Measurements from ENCODE around the gene HMGXB3. TPM values are rescaled to one million over a fixed set of nuclear protein-coding genes. Genes with fewer than 3 reads are reported as not detected.
A peak's percentile ranks its signal among the peaks of the same experiment; 100 is the strongest.

HMGXB3 gene
- total and polyA plus RNA-seq, 8 donors: 27.5 to 53.3 (median 41.7) TPM

DNA sequence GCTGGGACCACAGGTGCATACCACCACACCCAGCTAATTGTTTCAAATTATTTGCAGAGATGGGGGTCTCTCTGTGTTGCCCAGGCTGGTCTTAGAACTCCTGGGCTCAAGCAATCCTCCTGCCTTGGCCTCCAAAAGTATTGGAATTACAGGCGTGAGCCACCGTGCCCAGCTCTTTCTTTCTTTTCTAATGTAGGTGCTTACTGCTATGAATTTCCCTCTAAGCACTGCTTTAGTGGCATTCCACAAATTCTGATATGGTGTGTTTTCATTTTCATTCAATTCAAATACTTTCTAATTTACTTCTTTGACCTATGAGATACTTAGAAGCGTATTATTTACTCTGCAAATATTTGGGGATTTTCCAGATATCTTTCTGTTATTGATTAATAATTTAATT, 14.9 kb downstream of the HMGXB3 start:
- intact Hi-C loops (cut with DNase I): no loop called here
- no peaks in the 10 kb centered on the region for H3K4me1 ChIP-seq
- peaks cover 0 to 98% of the 10 kb centered on the region in 2 donors for H3K36me3 ChIP-seq
- ATAC-seq (no peak), DNase-seq (no peak)
- H3K27ac ChIP-seq: no peak overlapping the region
- H3K4me3 ChIP-seq: no peak overlapping the region
- peaks cover 0 to 12% of the 10 kb centered on the region in 2 donors for H3K9me3 ChIP-seq
- TF ChIP-seq, protein P1, sequence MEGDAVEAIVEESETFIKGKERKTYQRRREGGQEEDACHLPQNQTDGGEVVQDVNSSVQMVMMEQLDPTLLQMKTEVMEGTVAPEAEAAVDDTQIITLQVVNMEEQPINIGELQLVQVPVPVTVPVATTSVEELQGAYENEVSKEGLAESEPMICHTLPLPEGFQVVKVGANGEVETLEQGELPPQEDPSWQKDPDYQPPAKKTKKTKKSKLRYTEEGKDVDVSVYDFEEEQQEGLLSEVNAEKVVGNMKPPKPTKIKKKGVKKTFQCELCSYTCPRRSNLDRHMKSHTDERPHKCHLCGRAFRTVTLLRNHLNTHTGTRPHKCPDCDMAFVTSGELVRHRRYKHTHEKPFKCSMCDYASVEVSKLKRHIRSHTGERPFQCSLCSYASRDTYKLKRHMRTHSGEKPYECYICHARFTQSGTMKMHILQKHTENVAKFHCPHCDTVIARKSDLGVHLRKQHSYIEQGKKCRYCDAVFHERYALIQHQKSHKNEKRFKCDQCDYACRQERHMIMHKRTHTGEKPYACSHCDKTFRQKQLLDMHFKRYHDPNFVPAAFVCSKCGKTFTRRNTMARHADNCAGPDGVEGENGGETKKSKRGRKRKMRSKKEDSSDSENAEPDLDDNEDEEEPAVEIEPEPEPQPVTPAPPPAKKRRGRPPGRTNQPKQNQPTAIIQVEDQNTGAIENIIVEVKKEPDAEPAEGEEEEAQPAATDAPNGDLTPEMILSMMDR (IDR thresholded peaks at IDR 0.05): no peak
- no peaks in the 10 kb centered on the region for H3K27me3 ChIP-seq

DNA sequence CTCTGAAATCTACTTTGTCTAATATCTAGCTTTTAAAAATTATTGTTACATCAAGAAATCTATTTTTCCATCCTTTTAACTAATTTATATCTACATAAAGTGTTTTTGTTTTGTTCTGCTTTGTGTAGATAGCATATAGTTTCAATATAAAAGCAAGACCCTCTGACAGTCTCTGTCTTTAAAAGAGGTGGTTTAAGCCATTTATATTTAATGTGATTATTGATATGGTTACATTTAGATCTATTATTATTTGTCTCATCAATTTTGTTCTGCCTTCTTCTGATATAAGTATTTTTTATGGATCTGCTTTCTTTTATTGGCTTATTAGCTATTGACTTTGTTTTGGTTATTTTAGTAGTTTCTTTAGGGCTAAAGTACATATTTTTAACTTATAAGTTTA, 16.0 kb downstream of the HMGXB3 start:
- ATAC-seq: no peak
- TF ChIP-seq, protein P1 (IDR thresholded peaks at IDR 0.05): no peak
- H3K27me3 ChIP-seq: no peaks in the 10 kb centered on the region
- H3K36me3 ChIP-seq: peaks cover 0 to 98% of the 10 kb centered on the region in 2 donors
- peaks cover 0 to 1% of the 10 kb centered on the region in 2 donors for H3K4me1 ChIP-seq
- peaks cover 0 to 12% of the 10 kb centered on the region in 2 donors for H3K9me3 ChIP-seq
- intact Hi-C loops (cut with DNase I): no loop called here
- no peak overlapping the region for H3K27ac ChIP-seq
- DNase-seq: no peak
- no peak overlapping the region for H3K4me3 ChIP-seq

DNA sequence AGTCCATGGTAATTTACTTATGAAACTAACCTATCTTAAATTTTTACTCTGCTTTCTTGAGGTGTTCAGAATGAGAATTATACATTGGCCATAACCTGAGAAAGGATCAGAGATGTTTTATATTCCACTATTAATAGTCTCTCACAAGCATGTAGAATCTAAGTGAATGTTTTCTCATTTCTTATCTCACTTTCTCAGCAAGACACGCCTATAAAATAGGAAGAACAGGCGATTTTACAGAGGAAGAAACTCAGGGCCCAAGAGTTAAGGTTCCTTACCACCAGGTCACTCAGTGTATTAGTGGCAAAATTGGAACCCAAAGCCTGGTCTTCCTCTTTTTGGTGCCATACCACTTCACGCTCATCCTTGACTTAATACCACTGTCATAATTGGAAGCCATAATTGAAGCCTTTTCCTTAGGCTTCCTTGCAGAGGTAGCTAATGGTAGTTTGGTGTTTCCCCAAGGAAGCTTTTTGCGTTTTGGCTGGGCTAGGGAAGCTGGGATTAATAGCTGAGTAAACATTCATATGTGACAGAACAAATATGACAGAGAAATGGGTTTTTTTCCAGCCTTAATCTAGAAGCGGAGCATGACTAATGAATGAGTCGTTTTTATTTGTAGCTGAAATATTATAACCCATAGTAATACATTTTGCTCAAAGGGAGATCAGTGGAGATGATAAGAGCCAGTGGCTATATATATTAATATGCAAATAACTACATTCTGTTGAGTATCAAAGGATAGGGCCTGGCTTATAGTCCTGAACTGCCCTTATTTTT, 16.9 kb downstream of the HMGXB3 start:
- Histone ChIP-seq H3K27me3 (no peaks in the 10 kb centered on the region), H3K36me3 (peaks cover 0 to 98% of the 10 kb centered on the region in 2 donors), H3K9me3 (peaks cover 0 to 12% of the 10 kb centered on the region in 2 donors), H3K4me3 (no peak overlapping the region), H3K4me1 (peaks cover 4 to 9% of the 10 kb centered on the region in 2 donors), H3K27ac (no peak overlapping the region)
- TF ChIP-seq, protein P1 (IDR thresholded peaks at IDR 0.05): no peak
- DNase-seq (no peak), ATAC-seq (no peak)
- intact Hi-C loops (cut with DNase I): no loop called here

GRCh38 chr5:150020249-150020648, 19.7 kb downstream of the HMGXB3 start:
- DNase-seq (no peak), ATAC-seq (no peak)
- H3K9me3 ChIP-seq: peaks cover 0 to 8% of the 10 kb centered on the region in 2 donors
- H3K36me3 ChIP-seq: peaks cover 0 to 98% of the 10 kb centered on the region in 2 donors
- no peaks in the 10 kb centered on the region for H3K27me3 ChIP-seq
- no peak overlapping the region for H3K4me3 ChIP-seq
- no peak overlapping the region for H3K27ac ChIP-seq
- TF ChIP-seq, protein P1 (IDR thresholded peaks at IDR 0.05): no peak
- peaks cover 4 to 16% of the 10 kb centered on the region in 2 donors for H3K4me1 ChIP-seq
- intact Hi-C loops (cut with DNase I): no loop called here

DNA sequence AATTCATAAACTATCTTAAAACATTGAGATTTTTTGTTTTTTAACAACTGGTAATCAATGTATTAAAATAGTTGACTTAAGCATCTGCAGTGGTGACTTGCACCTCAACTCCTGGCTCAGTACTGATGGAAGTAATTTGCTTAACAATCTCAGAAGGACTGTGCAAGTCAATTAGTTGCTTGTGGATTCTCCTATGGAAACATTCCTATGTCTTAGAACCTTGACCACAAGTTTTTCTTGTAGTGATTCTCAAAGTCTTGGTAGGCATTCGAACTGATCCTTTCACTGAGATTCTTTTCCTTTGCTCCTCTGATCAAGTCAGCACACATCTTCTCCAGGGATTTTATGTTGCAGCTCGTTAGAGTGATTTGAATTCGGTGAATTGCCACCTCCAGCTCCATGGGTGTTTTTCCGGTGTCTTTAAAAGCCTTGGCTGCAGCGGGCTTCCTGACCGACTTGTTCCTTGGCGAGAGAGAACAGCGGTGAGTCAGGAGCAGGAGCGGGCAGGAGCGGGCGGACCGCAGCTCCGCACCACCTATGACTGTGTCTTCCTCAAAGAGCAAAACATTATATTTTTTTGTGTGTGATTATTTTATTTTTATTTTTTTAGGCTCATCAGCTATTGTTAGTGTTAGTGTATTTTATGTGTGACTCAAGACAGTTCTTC, 21.1 kb downstream of the HMGXB3 start:
- DNase-seq: peak in 1 of 4 donors; percentile 57
- TF ChIP-seq, protein P1 (IDR thresholded peaks at IDR 0.05): no peak
- no peak overlapping the region for H3K4me3 ChIP-seq
- intact Hi-C loops (cut with DNase I): no loop called here
- peak overlapping the region; percentile 27 to 48 for H3K27ac ChIP-seq
- no peaks in the 10 kb centered on the region for H3K9me3 ChIP-seq
- H3K36me3 ChIP-seq: peaks cover 0 to 98% of the 10 kb centered on the region in 2 donors
- peaks cover 4 to 16% of the 10 kb centered on the region in 2 donors for H3K4me1 ChIP-seq
- peak; percentile 12 for ATAC-seq
- no peaks in the 10 kb centered on the region for H3K27me3 ChIP-seq
